K562 (cell line): ENCODE data around the gene PRMT7. TPM values are rescaled to one million over a fixed set of nuclear protein-coding genes. Genes with fewer than 3 reads are reported as not detected.

Experiments used
- ARNT ChIP-seq, 2 experiments: fragments of 450-650 bp; IDR thresholded peaks; 2 replicates each; pipeline ENCODE4 v1.6.1; 2016; ENCODE audit warnings: mild to moderate bottlenecking in 1 of 2
- CAMTA2 ChIP-seq: fragments of 250-450 bp; sonication (Bioruptor Pico); conservative IDR thresholded peaks from 2 replicates; pipeline ENCODE4 v1.5.1; 2022
- CC2D1A ChIP-seq: fragments of 450-650 bp; IDR thresholded peaks from 2 replicates; pipeline ENCODE4 v1.6.1; 2017; ENCODE audit warnings: mild to moderate bottlenecking
- EP400 ChIP-seq: fragments of 450-650 bp; IDR thresholded peaks from 2 replicates; pipeline ENCODE4 v1.6.1; 2017; ENCODE audit warnings: antibody characterized with exemption, mild to moderate bottlenecking, moderate library complexity
- HDGF ChIP-seq: fragments of 450-650 bp; IDR thresholded peaks from 2 replicates; pipeline ENCODE4 v1.6.1; 2016
- MTA3 ChIP-seq: fragments of 450-650 bp; formaldehyde crosslinking; IDR thresholded peaks from 2 replicates; pipeline ENCODE4 v1.6.1; 2017; ENCODE audit warnings: mild to moderate bottlenecking, borderline replicate concordance
- NR4A1 ChIP-seq, 2 experiments: fragments of 250-450 bp in 1 of 2; fragments of 450-650 bp in 1 of 2; sonication (Bioruptor Pico) in 1 of 2; IDR thresholded peaks; 2 replicates each; pipeline versions ENCODE4 v1.4.0 to v1.6.1; 2016 to 2020; ENCODE audit warnings: mild to moderate bottlenecking in 2 of 2, missing compliant biosample characterization in 1 of 2, missing genetic modification characterization in 1 of 2, moderate library complexity in 1 of 2
- POLR2A ChIP-seq: fragments of 450-650 bp; conservative IDR thresholded peaks from 2 replicates; pipeline ENCODE4 v1.6.1; 2016
- POLR2B ChIP-seq: fragments of 450-650 bp; IDR thresholded peaks from 2 replicates; pipeline ENCODE4 v1.6.1; 2018; ENCODE audit warnings: low read depth; ENCODE audit not compliant: partially characterized antibody
- RFX1 ChIP-seq: fragments of 450-650 bp; IDR thresholded peaks from 2 replicates; pipeline ENCODE4 v1.6.1; 2016; ENCODE audit warnings: mild to moderate bottlenecking, moderate library complexity
- SAFB2 ChIP-seq: fragments of 200-400 bp; formaldehyde crosslinking; IDR thresholded peaks from 2 replicates; pipeline ENCODE4 v1.6.1; 2018; ENCODE audit warnings: borderline replicate concordance, low read length, low read depth, moderate library complexity; ENCODE audit not compliant: severe bottlenecking
- SPI1 ChIP-seq: IDR thresholded peaks from 2 replicates; pipeline ENCODE4 v1.6.1; 2011; ENCODE audit warnings: low read depth, low read length, control low read depth, borderline replicate concordance
- STAG1 ChIP-seq: sonication (generic); formaldehyde crosslinking; IDR thresholded peaks from 2 replicates; pipeline ENCODE4 v1.5.0; 2020; ENCODE audit warnings: missing genetic modification reagents, borderline replicate concordance
- ZKSCAN1 ChIP-seq: fragments of 150-350 bp; IDR thresholded peaks from 2 replicates; pipeline ENCODE4 v1.6.1; 2016; ENCODE audit warnings: low read depth, low read length
- ZNF146 ChIP-seq: IDR thresholded peaks from one replicate; pipeline ENCODE4 v1.6.1; 2018; ENCODE audit warnings: missing compliant biosample characterization; ENCODE audit not compliant: unreplicated experiment
- ZNF212 ChIP-seq: fragments of 450-650 bp; formaldehyde crosslinking; IDR thresholded peaks from 2 replicates; pipeline ENCODE4 v1.4.0; 2020; ENCODE audit warnings: mild to moderate bottlenecking
- ZNF444 ChIP-seq: fragments of 250-450 bp; sonication (Bioruptor Pico); IDR thresholded peaks from 2 replicates; pipeline ENCODE4 v1.4.0; 2020; ENCODE audit warnings: mild to moderate bottlenecking, moderate library complexity
- ZNF764 ChIP-seq: fragments of 250-450 bp; sonication (Bioruptor Pico); IDR thresholded peaks from 2 replicates; pipeline ENCODE4 v1.4.0; 2020; ENCODE audit warnings: low read depth, mild to moderate bottlenecking, moderate library complexity
- polyA plus RNA-seq, 8 experiments: library from polyadenylated mRNA; depleted of rRNA in 4 of 8; stranded (reverse) in 5 of 8; unstranded in 3 of 8; fragments of >200 nt; fragmentation: Nextera tagmentation in 2 of 8; fragmentation: Illumina TruSeq in 1 of 8; extraction: Ambion mirVana in 2 of 8; extraction: Trizol in 1 of 8; gene quantifications; 2 replicates each; pipeline versions ENCODE4 v1.2.1 to v1.2.3, GENCODE V29; 2011 to 2014; ENCODE audit warnings: inconsistent platforms in 1 of 8, missing spikeins in 1 of 8
- total RNA-seq, 7 experiments: library from RNA; depleted of rRNA in 6 of 7; stranded (reverse); fragments of >200 nt in 6 of 7; fragmentation: Illumina TruSeq in 2 of 7; extraction: Trizol in 2 of 7; gene quantifications; 2 replicates each; pipeline versions ENCODE4 v1.2.1 to v1.2.3, GENCODE V29; 2011 to 2021; ENCODE audit warnings: low replicate concordance in 1 of 7
- TF ChIP-seq, protein P1 (sequence below), 2 experiments: fragments of 450-650 bp in 1 of 2; IDR thresholded peaks; 2 replicates each; pipeline ENCODE4 v1.6.1; 2011 to 2017; ENCODE audit warnings: low read depth in 2 of 2, antibody characterized with exemption in 1 of 2, borderline replicate concordance in 1 of 2, low read length in 1 of 2, mild to moderate bottlenecking in 1 of 2, mixed read lengths in 1 of 2; ENCODE audit not compliant: control insufficient read depth in 1 of 2
- TF ChIP-seq, protein P2 (sequence below): fragments of 200-400 bp; formaldehyde crosslinking; IDR thresholded peaks from 2 replicates; pipeline ENCODE4 v1.6.1; 2017; ENCODE audit warnings: mild to moderate bottlenecking, low read depth, low read length, moderate library complexity
- TF ChIP-seq, protein P3 (sequence below), 3 experiments: fragments of 200-800 bp in 1 of 3; sonication (Bioruptor generic) in 1 of 3; sonication (generic) in 1 of 3; formaldehyde crosslinking in 1 of 3; IDR thresholded peaks; 2 replicates each; pipeline versions ENCODE4 v1.6.1 to v1.8.0; 2016 to 2022; ENCODE audit warnings: mild to moderate bottlenecking in 2 of 3, missing compliant biosample characterization in 2 of 3, missing genetic modification characterization in 2 of 3, missing genetic modification reagents in 1 of 3

Gene PRMT7
- total and polyA plus RNA-seq, 9 of the 15 experiments (the other 6 are each of a cell fraction or from before 2014, with no cell fraction given) = 6.4 to 88.8 (median 73.1) TPM

DNA sequence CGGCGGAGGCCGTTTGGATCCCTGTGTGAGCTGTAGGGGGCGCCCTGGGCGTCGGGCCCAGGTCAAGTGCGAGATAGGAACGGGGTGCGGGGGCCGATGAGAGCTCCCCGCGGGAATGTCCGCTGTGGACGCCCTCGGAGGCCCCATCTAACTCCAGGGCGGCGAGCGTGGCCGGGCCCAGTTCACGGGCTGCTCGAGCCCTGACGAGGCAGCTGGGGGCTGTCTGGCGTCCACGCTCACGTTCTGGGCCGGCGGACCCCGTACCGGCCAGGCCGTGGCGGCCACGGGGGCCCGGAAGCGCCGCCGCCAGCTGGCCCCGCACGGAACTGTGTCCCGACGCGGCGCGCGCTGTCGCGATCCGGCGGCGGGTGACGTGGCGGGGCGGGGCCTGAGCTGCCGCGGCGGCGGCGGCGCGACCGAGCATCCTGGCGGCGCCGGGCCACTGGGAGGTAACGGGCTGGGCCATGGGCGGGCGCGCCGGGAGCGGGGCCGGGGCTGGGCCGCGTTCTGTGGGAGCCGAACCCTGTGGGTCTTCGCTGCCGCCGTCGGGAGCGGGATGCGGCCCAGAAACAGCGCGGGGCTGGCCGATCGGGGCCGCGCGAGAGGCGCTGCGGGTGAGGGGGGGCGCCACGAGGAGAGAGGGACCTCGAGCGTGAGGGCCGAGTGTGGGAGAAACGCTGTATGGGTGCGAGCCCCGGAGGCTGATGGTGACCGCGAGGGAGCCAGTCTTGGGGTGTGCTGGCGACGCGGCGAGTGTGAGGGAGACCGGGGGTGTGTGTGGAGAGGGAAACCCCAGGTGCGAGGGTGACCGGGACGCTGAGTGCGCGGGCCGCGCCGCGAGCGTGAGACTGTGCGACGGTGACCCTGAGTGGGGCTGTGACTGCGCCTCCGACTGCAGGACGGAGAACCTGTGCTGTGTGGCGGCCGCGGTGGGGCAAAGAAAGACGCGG is 46.4 kb upstream of the PRMT7 start, which contains the start of gene SLC7A6 (continued):
- TF ChIP-seq CC2D1A = no peak
- TF ChIP-seq MTA3 = peak; percentile 89; the same call in 1 of the 2 replicates
- TF ChIP-seq POLR2A = peak; percentile 76
- TF ChIP-seq, protein P1, sequence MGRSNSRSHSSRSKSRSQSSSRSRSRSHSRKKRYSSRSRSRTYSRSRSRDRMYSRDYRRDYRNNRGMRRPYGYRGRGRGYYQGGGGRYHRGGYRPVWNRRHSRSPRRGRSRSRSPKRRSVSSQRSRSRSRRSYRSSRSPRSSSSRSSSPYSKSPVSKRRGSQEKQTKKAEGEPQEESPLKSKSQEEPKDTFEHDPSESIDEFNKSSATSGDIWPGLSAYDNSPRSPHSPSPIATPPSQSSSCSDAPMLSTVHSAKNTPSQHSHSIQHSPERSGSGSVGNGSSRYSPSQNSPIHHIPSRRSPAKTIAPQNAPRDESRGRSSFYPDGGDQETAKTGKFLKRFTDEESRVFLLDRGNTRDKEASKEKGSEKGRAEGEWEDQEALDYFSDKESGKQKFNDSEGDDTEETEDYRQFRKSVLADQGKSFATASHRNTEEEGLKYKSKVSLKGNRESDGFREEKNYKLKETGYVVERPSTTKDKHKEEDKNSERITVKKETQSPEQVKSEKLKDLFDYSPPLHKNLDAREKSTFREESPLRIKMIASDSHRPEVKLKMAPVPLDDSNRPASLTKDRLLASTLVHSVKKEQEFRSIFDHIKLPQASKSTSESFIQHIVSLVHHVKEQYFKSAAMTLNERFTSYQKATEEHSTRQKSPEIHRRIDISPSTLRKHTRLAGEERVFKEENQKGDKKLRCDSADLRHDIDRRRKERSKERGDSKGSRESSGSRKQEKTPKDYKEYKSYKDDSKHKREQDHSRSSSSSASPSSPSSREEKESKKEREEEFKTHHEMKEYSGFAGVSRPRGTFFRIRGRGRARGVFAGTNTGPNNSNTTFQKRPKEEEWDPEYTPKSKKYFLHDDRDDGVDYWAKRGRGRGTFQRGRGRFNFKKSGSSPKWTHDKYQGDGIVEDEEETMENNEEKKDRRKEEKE (IDR thresholded peaks at IDR 0.05; ENCODE audit: borderline replicate concordance in 1 of 2, control insufficient read depth in 1 of 2, low read depth in 2 of 2, low read length in 1 of 2) = no peak
- TF ChIP-seq ZKSCAN1 = no peak
- no peak for TF ChIP-seq RFX1
- TF ChIP-seq, protein P2, sequence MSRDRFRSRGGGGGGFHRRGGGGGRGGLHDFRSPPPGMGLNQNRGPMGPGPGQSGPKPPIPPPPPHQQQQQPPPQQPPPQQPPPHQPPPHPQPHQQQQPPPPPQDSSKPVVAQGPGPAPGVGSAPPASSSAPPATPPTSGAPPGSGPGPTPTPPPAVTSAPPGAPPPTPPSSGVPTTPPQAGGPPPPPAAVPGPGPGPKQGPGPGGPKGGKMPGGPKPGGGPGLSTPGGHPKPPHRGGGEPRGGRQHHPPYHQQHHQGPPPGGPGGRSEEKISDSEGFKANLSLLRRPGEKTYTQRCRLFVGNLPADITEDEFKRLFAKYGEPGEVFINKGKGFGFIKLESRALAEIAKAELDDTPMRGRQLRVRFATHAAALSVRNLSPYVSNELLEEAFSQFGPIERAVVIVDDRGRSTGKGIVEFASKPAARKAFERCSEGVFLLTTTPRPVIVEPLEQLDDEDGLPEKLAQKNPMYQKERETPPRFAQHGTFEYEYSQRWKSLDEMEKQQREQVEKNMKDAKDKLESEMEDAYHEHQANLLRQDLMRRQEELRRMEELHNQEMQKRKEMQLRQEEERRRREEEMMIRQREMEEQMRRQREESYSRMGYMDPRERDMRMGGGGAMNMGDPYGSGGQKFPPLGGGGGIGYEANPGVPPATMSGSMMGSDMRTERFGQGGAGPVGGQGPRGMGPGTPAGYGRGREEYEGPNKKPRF = no peak
- TF ChIP-seq ZNF444 = no peak
- TF ChIP-seq SPI1 = no peak
- no peak for TF ChIP-seq SAFB2
- TF ChIP-seq ZNF146 (CRISPR knock-in tag) = no peak
- TF ChIP-seq POLR2B = no peak
- TF ChIP-seq EP400 = peak; percentile 83
- TF ChIP-seq, protein P3, sequence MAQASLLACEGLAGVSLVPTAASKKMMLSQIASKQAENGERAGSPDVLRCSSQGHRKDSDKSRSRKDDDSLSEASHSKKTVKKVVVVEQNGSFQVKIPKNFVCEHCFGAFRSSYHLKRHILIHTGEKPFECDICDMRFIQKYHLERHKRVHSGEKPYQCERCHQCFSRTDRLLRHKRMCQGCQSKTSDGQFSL (CRISPR knock-in tag; IDR thresholded peaks at IDR 0.05) = peak; percentile 98
- TF ChIP-seq, protein P3 (tag; IDR thresholded peaks at IDR 0.05) = peak in 1 of 2 experiments; percentile 84; a peak in 2 of 4 replicates
- TF ChIP-seq ZNF764 = no peak
- 0 out of 2 replicates have a peak, but pooled peaks have one; percentile 45 for TF ChIP-seq ZNF212
- no peak for TF ChIP-seq NR4A1 (CRISPR knock-in tag; IDR thresholded peaks at IDR 0.05)
- no peak for TF ChIP-seq NR4A1 (tag; IDR thresholded peaks at IDR 0.05)
- no peak for TF ChIP-seq ARNT (IDR thresholded peaks at IDR 0.05)
- TF ChIP-seq HDGF = no peak
- no peak for TF ChIP-seq CAMTA2 (CRISPR knock-in tag)
- TF ChIP-seq STAG1 (CRISPR knock-in tag) = no peak
